ENCODE data around the gene CFAP20DC. TPM values are rescaled to one million over a fixed set of nuclear protein-coding genes. Genes with fewer than 3 reads are reported as not detected.
"Not testable (repeated sequence)": the region's sequence is repeated elsewhere in the genome, so short reads cannot be mapped to it uniquely, and the experiment has no call there.

CFAP20DC gene
- total RNA-seq, 1 experiment from 2014 or later, result 3.9 TPM

GRCh38 chr3:58746758-58747157 is 303.1 kb downstream of the CFAP20DC start:
- DNase-seq (ENCODE audit: low spot score), result no peak

- DNase-seq (ENCODE audit: low spot score), result no peak
These were observed 306.5 kb downstream of the CFAP20DC start for GRCh38 chr3:58743296-58743695.

- peak; percentile 4 for DNase-seq (ENCODE audit: low spot score)
These were observed 307.6 kb downstream of the CFAP20DC start for GRCh38 chr3:58742239-58742638.

GRCh38 chr3:58737644-58738043 is 312.2 kb downstream of the CFAP20DC start:
- DNase-seq (ENCODE audit: low spot score), result no peak

- no peak for DNase-seq (ENCODE audit: low spot score)
These were observed 318.2 kb downstream of the CFAP20DC start for GRCh38 chr3:58731673-58732072.

GRCh38 chr3:58728723-58729122 is 321.1 kb downstream of the CFAP20DC start:
- DNase-seq (ENCODE audit: low spot score), result no peak

- DNase-seq (ENCODE audit: low spot score), result no peak
These were observed 324.4 kb downstream of the CFAP20DC start for GRCh38 chr3:58725326-58725853.

GRCh38 chr3:58724336-58724735 is 325.5 kb downstream of the CFAP20DC start:
- no peak for DNase-seq (ENCODE audit: low spot score)

- no peak for DNase-seq (ENCODE audit: low spot score)
These were observed 326.7 kb downstream of the CFAP20DC start for GRCh38 chr3:58723173-58723572.

- DNase-seq (ENCODE audit: low spot score), result no peak
These were observed 327.3 kb downstream of the CFAP20DC start for GRCh38 chr3:58722561-58722960.

- DNase-seq (ENCODE audit: low spot score), result no peak
These were observed 329.3 kb downstream of the CFAP20DC start for GRCh38 chr3:58720526-58720925.

- DNase-seq (ENCODE audit: low spot score), result no peak
These were observed 330.1 kb downstream of the CFAP20DC start for GRCh38 chr3:58719684-58720083.

GRCh38 chr3:58713715-58714401 is 336.0 kb downstream of the CFAP20DC start:
- DNase-seq (ENCODE audit: low spot score), result no peak

GRCh38 chr3:58711871-58712270 is 338.0 kb downstream of the CFAP20DC start:
- no peak for DNase-seq (ENCODE audit: low spot score)

GRCh38 chr3:58708983-58709382 is 340.8 kb downstream of the CFAP20DC start:
- not testable (repeated sequence) for DNase-seq (ENCODE audit: low spot score)

GRCh38 chr3:58708116-58708791 is 341.6 kb downstream of the CFAP20DC start:
- DNase-seq (ENCODE audit: low spot score), result no peak

GRCh38 chr3:58707390-58707930 is 342.4 kb downstream of the CFAP20DC start:
- DNase-seq (ENCODE audit: low spot score), result no peak

- DNase-seq (ENCODE audit: low spot score), result no peak
These were observed 343.2 kb downstream of the CFAP20DC start for GRCh38 chr3:58706395-58707167.

- no peak for DNase-seq (ENCODE audit: low spot score)
These were observed 345.1 kb downstream of the CFAP20DC start for GRCh38 chr3:58704745-58705144.

GRCh38 chr3:58704304-58704703 is 345.5 kb downstream of the CFAP20DC start:
- not testable (repeated sequence) for DNase-seq (ENCODE audit: low spot score)

GRCh38 chr3:58698246-58698645 is 351.6 kb downstream of the CFAP20DC start:
- no peak for DNase-seq (ENCODE audit: low spot score)

GRCh38 chr3:58697561-58697960 is 352.3 kb downstream of the CFAP20DC start:
- DNase-seq (ENCODE audit: low spot score), result no peak
